Loucy (cell line): Measurements from ENCODE around the gene ZNF592.

Experiments
- EZH2phosphoT487 ChIP-seq: fragments of 200-600 bp; IDR thresholded peaks from 2 replicates; pipeline ENCODE4 v1.6.1; 2018; ENCODE audit warnings: antibody characterized with exemption, mild to moderate bottlenecking, moderate library complexity, borderline replicate concordance
- TF ChIP-seq, protein P1 (sequence below): fragments of 200-600 bp; sonication (generic); conservative IDR thresholded peaks from 2 replicates; pipeline ENCODE4 v1.5.1; 2014; ENCODE audit warnings: mild to moderate bottlenecking, antibody characterized with exemption, low read length

DNA sequence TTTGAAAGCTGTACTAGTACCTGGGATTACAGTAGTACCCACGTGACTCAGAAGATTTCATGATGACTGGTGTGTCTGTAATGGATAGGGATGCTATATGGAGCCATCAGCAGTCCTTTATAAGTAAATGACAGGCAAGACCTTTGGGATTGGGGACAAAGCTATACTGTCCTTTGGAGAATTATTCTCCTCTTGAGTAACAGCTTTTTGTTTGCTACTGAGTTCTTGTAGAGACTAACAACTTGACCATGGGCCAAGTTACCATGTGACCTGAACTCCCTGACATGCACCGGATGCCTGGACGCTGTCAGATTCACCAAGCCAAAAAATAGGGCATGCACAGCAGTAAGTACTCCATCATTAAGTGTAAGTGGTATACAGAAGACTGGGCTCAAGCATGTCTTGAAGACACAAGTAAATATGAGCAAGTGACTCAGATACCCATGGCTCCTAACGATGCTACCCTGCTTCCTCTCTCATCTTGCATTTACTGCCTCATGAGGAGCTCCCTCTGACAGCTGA is 45.4 kb upstream of the ZNF592 start:
- TF ChIP-seq, protein P1, sequence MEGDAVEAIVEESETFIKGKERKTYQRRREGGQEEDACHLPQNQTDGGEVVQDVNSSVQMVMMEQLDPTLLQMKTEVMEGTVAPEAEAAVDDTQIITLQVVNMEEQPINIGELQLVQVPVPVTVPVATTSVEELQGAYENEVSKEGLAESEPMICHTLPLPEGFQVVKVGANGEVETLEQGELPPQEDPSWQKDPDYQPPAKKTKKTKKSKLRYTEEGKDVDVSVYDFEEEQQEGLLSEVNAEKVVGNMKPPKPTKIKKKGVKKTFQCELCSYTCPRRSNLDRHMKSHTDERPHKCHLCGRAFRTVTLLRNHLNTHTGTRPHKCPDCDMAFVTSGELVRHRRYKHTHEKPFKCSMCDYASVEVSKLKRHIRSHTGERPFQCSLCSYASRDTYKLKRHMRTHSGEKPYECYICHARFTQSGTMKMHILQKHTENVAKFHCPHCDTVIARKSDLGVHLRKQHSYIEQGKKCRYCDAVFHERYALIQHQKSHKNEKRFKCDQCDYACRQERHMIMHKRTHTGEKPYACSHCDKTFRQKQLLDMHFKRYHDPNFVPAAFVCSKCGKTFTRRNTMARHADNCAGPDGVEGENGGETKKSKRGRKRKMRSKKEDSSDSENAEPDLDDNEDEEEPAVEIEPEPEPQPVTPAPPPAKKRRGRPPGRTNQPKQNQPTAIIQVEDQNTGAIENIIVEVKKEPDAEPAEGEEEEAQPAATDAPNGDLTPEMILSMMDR: no peak
- TF ChIP-seq EZH2phosphoT487: no peak
